Keratinocyte (primary cell): Measurements from ENCODE around the gene TRIM66. TPM values are rescaled to one million over a fixed set of nuclear protein-coding genes. Genes with fewer than 3 reads are reported as not detected.

Source experiments
- DNase-seq: peaks from one replicate; pipeline ENCODE4 v3.0.0-alpha.2; 2011; ENCODE audit warnings: low read depth, missing footprints, low spot score
- FAIRE-seq: peaks from 2 replicates; lab custom pipeline; 2011; peaks lifted over from hg19 to GRCh38; lab: Jason Lieb, UNC
- H2AFZ ChIP-seq: 2 replicates; pipeline ENCODE4 v1.6.0; 2012; ENCODE audit warnings: low read length, control low read depth, inconsistent platforms; ENCODE audit not compliant: control insufficient read depth
- H3K27ac ChIP-seq: 2 replicates; pipeline ENCODE4 v1.5.1; 2011; ENCODE audit warnings: low read length; ENCODE audit not compliant: control insufficient read depth, insufficient read depth
- H3K27me3 ChIP-seq: 3 replicates; pipeline ENCODE4 v1.6.0; 2011; ENCODE audit warnings: low read length; ENCODE audit not compliant: control insufficient read depth, insufficient read depth; ENCODE audit errors: extremely low read depth
- H3K36me3 ChIP-seq, 2 experiments: 2 replicates in 1 of 2; 3 replicates in 1 of 2; pipeline ENCODE4 v1.5.1; 2011; ENCODE audit warnings: low read length in 2 of 2, mild to moderate bottlenecking in 1 of 2; ENCODE audit not compliant: control insufficient read depth in 2 of 2, insufficient read depth in 2 of 2; ENCODE audit errors: extremely low read depth in 1 of 2
- H3K4me1 ChIP-seq: 3 replicates; pipeline ENCODE4 v1.5.1; 2011; ENCODE audit warnings: low read length; ENCODE audit not compliant: control insufficient read depth, insufficient read depth; ENCODE audit errors: extremely low read depth
- H3K4me2 ChIP-seq: 3 replicates; pipeline ENCODE4 v1.6.0; 2011; ENCODE audit warnings: low read depth, low read length; ENCODE audit not compliant: control insufficient read depth, insufficient read depth; ENCODE audit errors: extremely low read depth
- H3K4me3 ChIP-seq, 3 experiments: fragments of 200-600 bp in 1 of 3; sonication (generic) in 1 of 3; 2 replicates in 2 of 3; 3 replicates in 1 of 3; pipeline ENCODE4 v1.5.1; 2011 to 2016; ENCODE audit warnings: low read length in 3 of 3, mild to moderate bottlenecking in 3 of 3, control low read depth in 2 of 3, inconsistent platforms in 1 of 3, low read depth in 1 of 3, mixed read lengths in 1 of 3, mixed run types in 1 of 3, moderate library complexity in 1 of 3; ENCODE audit not compliant: control insufficient read depth in 2 of 3, insufficient read depth in 2 of 3; ENCODE audit errors: extremely low read depth in 1 of 3
- H3K79me2 ChIP-seq: 2 replicates; pipeline ENCODE4 v1.6.0; 2012; ENCODE audit warnings: low read length; ENCODE audit not compliant: control insufficient read depth, insufficient read depth
- H3K9ac ChIP-seq: 3 replicates; pipeline ENCODE4 v1.6.0; 2011; ENCODE audit warnings: low read length; ENCODE audit not compliant: control insufficient read depth, insufficient read depth; ENCODE audit errors: extremely low read depth
- H3K9me1 ChIP-seq: 3 replicates; pipeline ENCODE4 v1.6.0; 2011; ENCODE audit warnings: low read length; ENCODE audit not compliant: control insufficient read depth, insufficient read depth; ENCODE audit errors: extremely low read depth
- H3K9me3 ChIP-seq: 2 replicates; pipeline ENCODE4 v1.5.1; 2012; ENCODE audit warnings: low read depth, low read length; ENCODE audit not compliant: control insufficient read depth
- H4K20me1 ChIP-seq: 3 replicates; pipeline ENCODE4 v1.6.0; 2011; ENCODE audit warnings: low read length; ENCODE audit not compliant: control insufficient read depth, insufficient read depth; ENCODE audit errors: extremely low read depth
- CTCF ChIP-seq, 3 experiments: IDR thresholded peaks in 1 of 3; conservative IDR thresholded peaks in 1 of 3; optimal IDR thresholded peaks in 1 of 3; 2 replicates in 2 of 3; 3 replicates in 1 of 3; pipeline versions ENCODE3 to v1.5.1; 2011; ENCODE audit warnings: low read length in 3 of 3, mild to moderate bottlenecking in 3 of 3, moderate library complexity in 2 of 3, control low read depth in 1 of 3, inconsistent platforms in 1 of 3; ENCODE audit not compliant: insufficient read depth in 2 of 3; ENCODE audit errors: extremely low read depth in 1 of 3
- EZH2 ChIP-seq: IDR thresholded peaks from one replicate; pipeline ENCODE4 v1.6.1; 2012; ENCODE audit warnings: inconsistent platforms, mild to moderate bottlenecking, low read length, moderate library complexity
- dilution Hi-C: fragments of 300-500 bp; cut with MboI; formaldehyde crosslinking; loops from one replicate; pipeline ENCODE4 v1.7.0; 2020; ENCODE audit warnings: low sequenced_read_pairs; ENCODE audit not compliant: extremely low pct_ligation_motif_present
- polyA plus RNA-seq, 5 experiments: library from polyadenylated mRNA; depleted of rRNA in 3 of 5; stranded (reverse) in 3 of 5; stranded (forward) in 1 of 5; unstranded in 1 of 5; fragments of >200 nt; gene quantifications; 1 replicate in 1 of 5; 2 replicates in 3 of 5; 3 replicates in 1 of 5; pipeline versions ENCODE4 v1.2.1 to v1.2.3, GENCODE V29; 2011 to 2012; ENCODE audit warnings: missing spikeins in 2 of 5, low read depth in 1 of 5, low replicate concordance in 1 of 5

Gene TRIM66
- polyA plus RNA-seq, 1 donor (not counting 4 experiments of a cell fraction or from before 2014, with no cell fraction given): 5.1 TPM

DNA sequence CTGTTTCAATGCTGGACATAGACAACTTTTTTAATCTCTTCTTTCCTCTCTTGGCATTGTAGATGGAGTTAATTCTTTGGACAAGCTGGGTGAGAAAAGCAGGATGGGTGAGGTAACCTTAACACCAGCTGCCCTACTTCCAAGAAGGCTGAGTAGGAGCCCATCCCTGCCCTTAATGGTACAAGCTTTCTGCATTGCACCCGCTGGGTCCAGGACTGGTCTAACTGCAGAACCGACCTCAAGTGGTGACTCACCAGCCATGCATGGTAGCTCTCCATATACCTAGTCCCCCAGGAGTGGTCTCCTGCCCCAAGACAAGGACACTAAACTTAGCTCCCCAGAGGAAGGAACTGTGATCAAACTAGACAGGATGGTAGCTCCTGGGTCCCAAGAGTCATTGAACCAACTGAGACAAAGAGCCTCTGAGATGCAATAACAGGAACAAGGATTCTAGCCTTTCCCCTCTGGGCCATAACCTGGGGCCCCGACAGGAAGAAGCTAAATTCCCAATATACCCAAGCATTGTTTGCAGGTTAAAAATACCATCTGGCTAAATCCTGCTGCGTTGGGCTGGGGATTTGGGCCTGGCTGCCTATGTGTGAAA, 32.3 kb upstream of the TRIM66 start:
- no peak for FAIRE-seq
- Histone ChIP-seq H4K20me1 (no peaks in the 10 kb centered on the region), H3K27me3 (no peaks in the 10 kb centered on the region), H3K9me1 (peaks cover 4% of the 10 kb centered on the region), H3K4me1 (peaks cover 28% of the 10 kb centered on the region), H3K36me3 (peaks cover 24 to 52% of the 10 kb centered on the region in 2 experiments), H3K9me3 (no peaks in the 10 kb centered on the region), H3K9ac (no peak overlapping the region), H3K79me2 (no peaks in the 10 kb centered on the region), H2AFZ (no peak overlapping the region), H3K4me2 (no peak overlapping the region), H3K27ac (no peak overlapping the region), H3K4me3 (no peak overlapping the region)
- no peak for DNase-seq
- TF ChIP-seq EZH2 (no peak), CTCF (optimal IDR thresholded peaks at IDR 0.05 in 1 of 3, IDR thresholded peaks at IDR 0.05 in 1 of 3, conservative IDR thresholded peaks at IDR 0.05 in 1 of 3; ENCODE audit: extremely low read depth in 1 of 3, insufficient read depth in 2 of 3, low read length in 3 of 3) (no peak)
- dilution Hi-C loops: no loop called here

- Histone ChIP-seq H3K9me1 (peaks cover 4% of the 10 kb centered on the region), H4K20me1 (no peaks in the 10 kb centered on the region), H3K4me2 (no peak overlapping the region), H3K79me2 (no peaks in the 10 kb centered on the region), H3K9ac (no peak overlapping the region), H3K4me1 (peaks cover 20% of the 10 kb centered on the region), H2AFZ (no peak overlapping the region), H3K36me3 (peaks cover 27 to 52% of the 10 kb centered on the region in 2 experiments), H3K27me3 (no peaks in the 10 kb centered on the region), H3K9me3 (no peaks in the 10 kb centered on the region), H3K4me3 (no peak overlapping the region), H3K27ac (no peak overlapping the region)
- dilution Hi-C loops: no loop called here
- TF ChIP-seq EZH2 (no peak), CTCF (optimal IDR thresholded peaks at IDR 0.05 in 1 of 3, IDR thresholded peaks at IDR 0.05 in 1 of 3, conservative IDR thresholded peaks at IDR 0.05 in 1 of 3; ENCODE audit: extremely low read depth in 1 of 3, insufficient read depth in 2 of 3, low read length in 3 of 3) (no peak)
- no peak for FAIRE-seq
- DNase-seq: no peak
These were observed 31.4 kb upstream of the TRIM66 start for GRCh38 chr11:8713760-8714454.
